ENCODE measurements around the gene LRRC4C. TPM values are rescaled to one million over a fixed set of nuclear protein-coding genes. Genes with fewer than 3 reads are reported as not detected.

The LRRC4C gene
- total and polyA plus RNA-seq, 4 donors: 0.33 to 5.3 (median 0.43) TPM

GRCh38 chr11:41437006-41437490 is 22.4 kb downstream of the LRRC4C start:
- Histone ChIP-seq H3K4me1 (ENCODE audit: control insufficient read depth in 5 of 5, insufficient read depth in 5 of 5, low read length in 5 of 5) (no peaks in the 10 kb centered on the region), H3K27me3 (ENCODE audit: control insufficient read depth in 3 of 3, insufficient read depth in 3 of 3, low read length in 2 of 3) (no peaks in the 10 kb centered on the region), H3K9ac (ENCODE audit: insufficient read depth in 1 of 2, low read length in 2 of 2) (no peak overlapping the region), H3K4me3 (no peak overlapping the region), H3K27ac (ENCODE audit: low read depth in 1 of 2, low read length in 1 of 2) (no peak overlapping the region), H3K9me3 (ENCODE audit: control insufficient read depth in 4 of 4, insufficient read depth in 3 of 4, low read length in 3 of 4) (no peaks in the 10 kb centered on the region), H3K36me3 (ENCODE audit: control insufficient read depth in 4 of 4, insufficient read depth in 4 of 4, low read length in 4 of 4) (no peaks in the 10 kb centered on the region)
- ATAC-seq (ENCODE audit: insufficient read depth, low FRiP score) (no peak), DNase-seq (no peak)
- 64 to 72% methylated on average over 9 of the region's 9 CpGs for WGBS, 2 donors
- no peak for TF ChIP-seq CTCF (IDR thresholded peaks at IDR 0.05; ENCODE audit: control extremely low read depth, extremely low read depth)

- no peak for TF ChIP-seq CTCF (IDR thresholded peaks at IDR 0.05; ENCODE audit: control extremely low read depth, extremely low read depth)
- Histone ChIP-seq H3K4me3 (no peak overlapping the region), H3K27ac (ENCODE audit: low read depth in 1 of 2, low read length in 1 of 2) (no peak overlapping the region), H3K36me3 (ENCODE audit: control insufficient read depth in 4 of 4, insufficient read depth in 4 of 4, low read length in 4 of 4) (no peaks in the 10 kb centered on the region), H3K27me3 (ENCODE audit: control insufficient read depth in 3 of 3, insufficient read depth in 3 of 3, low read length in 2 of 3) (no peaks in the 10 kb centered on the region), H3K9ac (ENCODE audit: insufficient read depth in 1 of 2, low read length in 2 of 2) (no peak overlapping the region), H3K4me1 (ENCODE audit: control insufficient read depth in 5 of 5, insufficient read depth in 5 of 5, low read length in 5 of 5) (no peaks in the 10 kb centered on the region), H3K9me3 (ENCODE audit: control insufficient read depth in 4 of 4, insufficient read depth in 3 of 4, low read length in 3 of 4) (no peaks in the 10 kb centered on the region)
- DNase-seq (no peak), ATAC-seq (ENCODE audit: insufficient read depth, low FRiP score) (no peak)
- 78 to 92% methylated on average over 4 of the region's 4 CpGs for WGBS, 2 donors
Observed at GRCh38 chr11:41435531-41435930, 23.9 kb downstream of the LRRC4C start.

- no peaks in the 10 kb centered on the region for H3K4me1 ChIP-seq (ENCODE audit: control insufficient read depth in 5 of 5, insufficient read depth in 5 of 5, low read length in 5 of 5)
- no peak for ATAC-seq (ENCODE audit: insufficient read depth, low FRiP score)
- TF ChIP-seq CTCF (IDR thresholded peaks at IDR 0.05; ENCODE audit: control extremely low read depth, extremely low read depth): no peak
- H3K9me3 ChIP-seq (ENCODE audit: control insufficient read depth in 4 of 4, insufficient read depth in 3 of 4, low read length in 3 of 4): no peaks in the 10 kb centered on the region
- H3K27me3 ChIP-seq (ENCODE audit: control insufficient read depth in 3 of 3, insufficient read depth in 3 of 3, low read length in 2 of 3): no peaks in the 10 kb centered on the region
- no peak overlapping the region for H3K27ac ChIP-seq (ENCODE audit: low read depth in 1 of 2, low read length in 1 of 2)
- no peaks in the 10 kb centered on the region for H3K36me3 ChIP-seq (ENCODE audit: control insufficient read depth in 4 of 4, insufficient read depth in 4 of 4, low read length in 4 of 4)
- no peak overlapping the region for H3K9ac ChIP-seq (ENCODE audit: insufficient read depth in 1 of 2, low read length in 2 of 2)
- 52 to 57% methylated on average over 5 of the region's 5 CpGs for WGBS, 2 donors
- H3K4me3 ChIP-seq: no peak overlapping the region
- DNase-seq: peak in 1 of 3 donors; percentile 11
Observed at GRCh38 chr11:41431784-41432183, 27.7 kb downstream of the LRRC4C start.

- Histone ChIP-seq H3K27me3 (ENCODE audit: control insufficient read depth in 3 of 3, insufficient read depth in 3 of 3, low read length in 2 of 3) (no peaks in the 10 kb centered on the region), H3K9me3 (ENCODE audit: control insufficient read depth in 4 of 4, insufficient read depth in 3 of 4, low read length in 3 of 4) (no peaks in the 10 kb centered on the region), H3K9ac (ENCODE audit: insufficient read depth in 1 of 2, low read length in 2 of 2) (no peak overlapping the region), H3K4me1 (ENCODE audit: control insufficient read depth in 5 of 5, insufficient read depth in 5 of 5, low read length in 5 of 5) (no peaks in the 10 kb centered on the region), H3K36me3 (ENCODE audit: control insufficient read depth in 4 of 4, insufficient read depth in 4 of 4, low read length in 4 of 4) (no peaks in the 10 kb centered on the region), H3K27ac (ENCODE audit: low read depth in 1 of 2, low read length in 1 of 2) (no peak overlapping the region), H3K4me3 (no peak overlapping the region)
- ATAC-seq (ENCODE audit: insufficient read depth, low FRiP score) (no peak), DNase-seq (no peak)
- WGBS, 2 donors: 95 to 96% methylated on average over 4 of the region's 4 CpGs
- no peak for TF ChIP-seq CTCF (IDR thresholded peaks at IDR 0.05; ENCODE audit: control extremely low read depth, extremely low read depth)
Observed at GRCh38 chr11:41419901-41420300, 39.6 kb downstream of the LRRC4C start.

Measured in lung (tissue), 12 donors.